GM18951 (cell line): ENCODE measurements around the gene CASD1.

Source experiments
- POLR2A ChIP-seq: IDR thresholded peaks from 4 replicates; pipeline ENCODE4 v1.6.1; 2011; ENCODE audit warnings: mild to moderate bottlenecking; ENCODE audit not compliant: insufficient read length, insufficient read depth; ENCODE audit errors: extremely low read depth
- in situ Hi-C: fragments of 300-500 bp; cut with MboI; formaldehyde crosslinking; loops from one replicate; pipeline ENCODE4 v1.12.0; 2022; ENCODE audit warnings: low sequenced_read_pairs, mixed read lengths, inconsistent platforms; ENCODE audit not compliant: unreplicated experiment

The CASD1 gene

GRCh38 chr7:94529516-94529915 is 19.9 kb downstream of the CASD1 start:
- TF ChIP-seq POLR2A = no peak
- in situ Hi-C loops = no loop called here

DNA sequence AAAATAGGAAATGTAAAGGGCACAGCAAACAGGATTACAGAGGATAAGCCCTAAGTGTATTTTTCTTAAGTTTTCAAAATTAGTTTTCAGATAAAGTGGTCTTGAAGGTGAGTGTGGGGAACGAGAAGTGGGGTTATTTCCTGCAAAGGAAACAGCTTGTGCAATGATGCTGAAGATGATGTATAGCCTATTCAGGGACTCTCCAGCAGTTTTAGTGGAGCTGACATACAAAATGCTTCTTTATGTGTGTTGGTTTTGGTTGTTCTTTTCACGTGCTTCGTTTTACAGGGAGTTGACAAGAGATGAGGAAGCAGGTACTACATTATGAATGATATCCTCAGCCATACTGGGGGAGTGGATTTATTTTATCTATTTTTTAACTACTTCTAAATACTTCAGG is 20.5 kb downstream of the CASD1 start:
- no peak for TF ChIP-seq POLR2A
- in situ Hi-C loops = no loop called here

DNA sequence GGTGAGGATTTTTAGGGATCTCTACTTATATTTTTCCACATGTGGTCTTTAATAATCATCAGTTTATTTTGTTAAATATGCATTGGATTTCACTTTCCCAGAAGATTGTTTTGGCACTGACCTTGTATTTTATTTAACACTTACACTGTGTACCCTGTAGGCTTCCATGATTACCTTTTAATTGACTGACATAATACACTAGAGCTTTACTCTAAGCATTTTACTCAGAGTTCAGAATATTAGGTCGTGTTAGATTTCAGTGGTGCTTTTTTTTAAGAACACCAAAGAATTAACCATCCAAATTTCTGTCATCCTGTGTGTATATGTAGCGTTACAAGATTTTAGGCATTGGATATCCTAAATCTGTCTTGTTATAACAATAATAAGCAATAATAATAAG is 23.1 kb downstream of the CASD1 start:
- no peak for TF ChIP-seq POLR2A
- in situ Hi-C loops = no loop called here

- TF ChIP-seq POLR2A = no peak
- in situ Hi-C loops = no loop called here
Observed at GRCh38 chr7:94540428-94540827, 30.8 kb downstream of the CASD1 start.

- no peak for TF ChIP-seq POLR2A
- in situ Hi-C loops = no loop called here
Observed at GRCh38 chr7:94547126-94547525, 37.5 kb downstream of the CASD1 start.

- TF ChIP-seq POLR2A = no peak
- in situ Hi-C loops = no loop called here
Observed at GRCh38 chr7:94556028-94556427, 46.4 kb downstream of the CASD1 start.

- TF ChIP-seq POLR2A = no peak
- in situ Hi-C loops = no loop called here
Observed at GRCh38 chr7:94557215-94557614, 47.6 kb downstream of the CASD1 start.

DNA sequence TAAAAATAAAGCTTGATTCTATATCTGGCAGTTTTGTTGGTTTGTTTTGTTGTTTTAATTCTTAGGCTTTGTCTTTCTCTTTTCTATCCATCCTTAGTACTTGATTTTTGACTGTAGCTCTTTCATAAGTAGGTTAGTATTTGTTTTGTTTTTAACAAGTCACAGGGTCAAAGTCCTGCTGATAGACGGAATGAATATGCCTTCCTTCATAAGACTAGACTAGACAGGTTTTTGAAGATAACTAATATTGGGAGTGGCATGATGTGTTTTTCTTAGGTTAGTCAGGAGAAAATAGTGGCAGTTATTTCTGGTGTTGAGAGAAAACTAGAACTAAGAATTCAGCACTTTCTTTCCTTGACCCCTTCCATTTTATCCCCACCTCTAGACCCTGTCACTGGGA is 50.4 kb downstream of the CASD1 start:
- no peak for TF ChIP-seq POLR2A
- in situ Hi-C loops = no loop called here

DNA sequence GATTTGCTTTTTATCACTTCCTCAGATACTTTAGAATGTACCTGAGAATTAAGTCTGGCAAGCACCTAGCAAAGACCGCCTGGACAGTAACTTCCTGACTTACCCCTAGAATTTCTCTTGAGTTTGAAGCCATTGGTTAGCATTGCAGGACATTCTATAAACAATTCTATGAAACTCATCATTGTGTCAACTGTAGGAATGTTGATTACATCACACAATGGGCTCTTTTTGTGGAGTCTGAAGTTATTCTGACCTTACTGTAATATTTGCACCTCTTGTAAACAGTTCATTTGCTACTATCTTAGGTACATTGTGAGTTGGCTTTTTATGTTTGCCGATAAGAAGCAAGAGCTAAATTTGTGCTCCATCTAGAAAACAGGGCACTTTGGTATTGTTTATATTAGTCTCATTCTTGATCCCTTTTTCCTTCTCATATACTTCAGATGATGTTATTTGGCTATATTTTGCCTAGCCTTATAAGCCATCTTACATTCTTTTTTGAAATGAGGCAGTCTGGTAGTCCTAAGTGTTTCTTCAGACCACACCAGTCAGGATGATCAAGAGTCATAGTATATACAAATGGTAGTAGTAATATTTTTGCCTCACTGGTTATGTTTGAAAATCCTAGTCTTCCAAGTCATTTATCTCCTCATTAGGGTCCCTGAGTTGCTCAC is 52.4 kb downstream of the CASD1 start:
- in situ Hi-C loops = no loop called here
- TF ChIP-seq POLR2A = no peak

DNA sequence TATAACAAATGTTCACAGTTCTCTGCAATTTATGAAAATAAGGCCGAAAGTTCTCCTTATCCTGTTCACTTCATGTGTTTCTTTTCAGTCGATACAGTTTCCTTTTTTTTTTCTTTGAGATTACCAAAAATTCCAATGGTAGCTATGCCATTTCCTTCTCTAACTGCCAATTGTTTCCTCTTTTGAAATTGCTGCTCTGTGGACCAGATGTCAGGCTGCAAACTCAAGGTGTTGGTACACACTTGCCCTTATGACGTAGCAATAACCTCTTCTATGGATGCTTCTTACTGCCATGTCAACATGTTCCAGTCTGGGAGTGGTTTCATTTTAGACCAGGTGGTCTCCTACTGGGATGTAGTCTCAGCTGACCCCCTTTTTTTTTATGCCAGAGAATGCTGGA is 52.9 kb downstream of the CASD1 start:
- no peak for TF ChIP-seq POLR2A
- in situ Hi-C loops = no loop called here

- in situ Hi-C loops = no loop called here
- no peak for TF ChIP-seq POLR2A
Observed at GRCh38 chr7:94565247-94565894, 55.8 kb downstream of the CASD1 start.

- in situ Hi-C loops = no loop called here
Observed at GRCh38 chr7:94567396-94567795, 57.8 kb downstream of the CASD1 start.

DNA sequence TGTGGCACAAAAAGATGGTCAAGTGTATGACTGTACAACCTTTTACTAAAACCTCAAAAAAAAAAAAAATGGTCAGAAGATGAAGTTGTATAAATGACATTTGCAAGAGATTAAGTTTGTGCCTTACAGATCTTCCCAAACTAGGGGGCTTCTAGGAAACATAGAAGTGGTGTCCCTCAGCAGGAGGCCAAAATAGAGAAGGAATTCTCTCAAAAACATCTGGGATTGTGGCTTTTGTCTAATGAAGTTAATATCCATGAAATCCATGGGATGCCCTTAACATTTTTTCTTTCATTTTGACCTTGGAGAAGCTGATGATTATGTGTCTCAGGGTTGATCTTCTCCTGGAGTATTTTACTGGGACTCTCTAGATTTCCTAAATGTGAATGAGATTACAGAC is 62.2 kb downstream of the CASD1 start:
- in situ Hi-C loops = no loop called here
- TF ChIP-seq POLR2A = no peak

More at GRCh38 chr7:94567396-94567795, 57.8 kb downstream of the CASD1 start:
- TF ChIP-seq POLR2A = no peak

DNA sequence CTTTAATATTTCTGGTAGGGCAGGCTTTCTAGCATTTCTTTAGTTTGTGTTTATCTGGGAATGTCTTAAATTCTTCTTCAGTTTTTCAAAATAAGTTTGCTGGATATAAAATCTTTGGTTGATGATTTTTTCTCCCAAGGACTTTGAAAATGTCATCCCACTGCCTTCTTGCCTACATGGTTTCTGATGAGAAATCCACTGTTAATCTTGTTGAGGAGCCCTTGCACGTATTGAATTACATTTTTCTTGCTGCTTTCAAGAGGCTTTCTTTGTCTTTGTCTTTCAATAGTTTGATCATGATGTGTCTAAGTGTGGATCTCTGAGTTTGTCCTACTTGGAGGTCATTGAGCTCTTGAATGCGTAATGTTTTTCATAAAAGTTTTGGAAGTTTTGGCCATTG is 66.0 kb downstream of the CASD1 start:
- in situ Hi-C loops = no loop called here
- no peak for TF ChIP-seq POLR2A

GRCh38 chr7:94576316-94576715 is 66.7 kb downstream of the CASD1 start:
- no peak for TF ChIP-seq POLR2A
- in situ Hi-C loops = no loop called here

DNA sequence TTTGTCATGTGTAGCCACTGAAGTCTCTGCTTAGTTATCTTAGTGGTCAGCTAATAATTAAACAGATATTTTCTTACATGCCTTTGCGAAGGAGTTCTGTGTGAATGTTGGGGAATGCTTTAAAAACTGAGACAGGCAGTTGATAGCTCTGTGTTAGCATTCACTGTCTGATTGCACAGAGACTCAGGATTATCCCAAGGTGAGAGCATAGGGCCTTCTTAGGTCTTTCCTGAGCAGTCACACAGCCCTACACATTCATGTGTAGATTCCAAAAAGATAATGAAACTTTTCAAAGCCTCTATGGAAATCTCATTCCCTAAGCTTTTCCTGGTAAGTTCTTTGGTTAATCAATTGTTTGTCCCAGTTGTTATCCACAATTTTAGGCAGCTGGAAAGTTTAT is 67.7 kb downstream of the CASD1 start:
- TF ChIP-seq POLR2A = no peak
- in situ Hi-C loops = no loop called here
